HL-60 (cell line): ENCODE data around the gene DPEP1.

Experiments used
- DNase-seq, 2 experiments: peaks; one replicate each; pipeline ENCODE4 v3.0.0-alpha.2; 2010 to 2020; ENCODE audit warnings: low read depth in 1 of 2, low spot score in 1 of 2
- H3K27ac ChIP-seq: fragments of 250-450 bp; sonication (Bioruptor Pico); replicated peaks from 2 replicates; pipeline ENCODE4 v1.5.1; 2020; ENCODE audit warnings: mild to moderate bottlenecking, moderate library complexity
- H3K27me3 ChIP-seq: fragments of 250-450 bp; sonication (Bioruptor Pico); 2 replicates; pipeline ENCODE4 v1.5.1; 2021; ENCODE audit warnings: mild to moderate bottlenecking, moderate library complexity; ENCODE audit not compliant: insufficient read depth, poor library complexity, severe bottlenecking
- H3K4me3 ChIP-seq: replicated peaks from 2 replicates; pipeline ENCODE4 v1.5.1; 2011; ENCODE audit warnings: mild to moderate bottlenecking, control low read depth, low read length; ENCODE audit not compliant: insufficient read depth
- GABPA ChIP-seq: IDR thresholded peaks from 2 replicates; pipeline ENCODE4 v1.6.1; 2012; ENCODE audit warnings: low read depth
- POLR2AphosphoS5 ChIP-seq: IDR thresholded peaks from 2 replicates; pipeline ENCODE4 v1.6.1; 2012; ENCODE audit warnings: low read depth
- SPI1 ChIP-seq: IDR thresholded peaks from 2 replicates; pipeline ENCODE4 v1.6.1; 2012; ENCODE audit warnings: low read depth, mild to moderate bottlenecking, borderline replicate concordance
- TF ChIP-seq, protein P1 (sequence below): IDR thresholded peaks from 2 replicates; pipeline ENCODE4 v1.6.1; 2012; ENCODE audit warnings: low read depth; ENCODE audit not compliant: insufficient replicate concordance
- TF ChIP-seq, protein P2 (sequence below): IDR thresholded peaks from one replicate; pipeline ENCODE4 v1.5.1; 2011; ENCODE audit warnings: low read length, control low read depth, inconsistent platforms; ENCODE audit not compliant: insufficient read depth

DPEP1 gene

DNA sequence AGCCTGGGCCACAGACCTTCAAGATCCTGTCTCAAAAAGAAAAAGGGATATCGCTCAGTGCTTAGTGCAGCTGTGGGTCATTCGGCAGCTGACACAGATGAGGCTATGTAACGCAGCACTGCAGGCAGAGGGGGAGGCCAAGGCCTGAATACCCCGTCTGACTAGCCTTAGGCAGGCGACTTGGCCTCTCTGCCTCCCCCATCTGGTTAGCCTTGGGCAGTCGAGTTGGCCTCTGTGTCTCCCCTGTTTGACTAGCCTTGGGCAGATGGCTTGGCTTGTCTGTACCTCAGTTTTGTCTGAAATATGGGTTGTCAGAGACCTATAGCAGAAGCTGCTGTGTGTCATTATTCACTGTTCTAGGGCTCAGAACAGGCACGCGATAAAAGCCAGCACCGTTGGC, 54.2 kb downstream of the DPEP1 start:
- no peak for DNase-seq
- no peak overlapping the region for H3K4me3 ChIP-seq
- TF ChIP-seq, protein P1, sequence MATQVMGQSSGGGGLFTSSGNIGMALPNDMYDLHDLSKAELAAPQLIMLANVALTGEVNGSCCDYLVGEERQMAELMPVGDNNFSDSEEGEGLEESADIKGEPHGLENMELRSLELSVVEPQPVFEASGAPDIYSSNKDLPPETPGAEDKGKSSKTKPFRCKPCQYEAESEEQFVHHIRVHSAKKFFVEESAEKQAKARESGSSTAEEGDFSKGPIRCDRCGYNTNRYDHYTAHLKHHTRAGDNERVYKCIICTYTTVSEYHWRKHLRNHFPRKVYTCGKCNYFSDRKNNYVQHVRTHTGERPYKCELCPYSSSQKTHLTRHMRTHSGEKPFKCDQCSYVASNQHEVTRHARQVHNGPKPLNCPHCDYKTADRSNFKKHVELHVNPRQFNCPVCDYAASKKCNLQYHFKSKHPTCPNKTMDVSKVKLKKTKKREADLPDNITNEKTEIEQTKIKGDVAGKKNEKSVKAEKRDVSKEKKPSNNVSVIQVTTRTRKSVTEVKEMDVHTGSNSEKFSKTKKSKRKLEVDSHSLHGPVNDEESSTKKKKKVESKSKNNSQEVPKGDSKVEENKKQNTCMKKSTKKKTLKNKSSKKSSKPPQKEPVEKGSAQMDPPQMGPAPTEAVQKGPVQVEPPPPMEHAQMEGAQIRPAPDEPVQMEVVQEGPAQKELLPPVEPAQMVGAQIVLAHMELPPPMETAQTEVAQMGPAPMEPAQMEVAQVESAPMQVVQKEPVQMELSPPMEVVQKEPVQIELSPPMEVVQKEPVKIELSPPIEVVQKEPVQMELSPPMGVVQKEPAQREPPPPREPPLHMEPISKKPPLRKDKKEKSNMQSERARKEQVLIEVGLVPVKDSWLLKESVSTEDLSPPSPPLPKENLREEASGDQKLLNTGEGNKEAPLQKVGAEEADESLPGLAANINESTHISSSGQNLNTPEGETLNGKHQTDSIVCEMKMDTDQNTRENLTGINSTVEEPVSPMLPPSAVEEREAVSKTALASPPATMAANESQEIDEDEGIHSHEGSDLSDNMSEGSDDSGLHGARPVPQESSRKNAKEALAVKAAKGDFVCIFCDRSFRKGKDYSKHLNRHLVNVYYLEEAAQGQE = no peak
- no peak for TF ChIP-seq SPI1
- no peak overlapping the region for H3K27ac ChIP-seq
- H3K27me3 ChIP-seq = no peaks in the 10 kb centered on the region

DNA sequence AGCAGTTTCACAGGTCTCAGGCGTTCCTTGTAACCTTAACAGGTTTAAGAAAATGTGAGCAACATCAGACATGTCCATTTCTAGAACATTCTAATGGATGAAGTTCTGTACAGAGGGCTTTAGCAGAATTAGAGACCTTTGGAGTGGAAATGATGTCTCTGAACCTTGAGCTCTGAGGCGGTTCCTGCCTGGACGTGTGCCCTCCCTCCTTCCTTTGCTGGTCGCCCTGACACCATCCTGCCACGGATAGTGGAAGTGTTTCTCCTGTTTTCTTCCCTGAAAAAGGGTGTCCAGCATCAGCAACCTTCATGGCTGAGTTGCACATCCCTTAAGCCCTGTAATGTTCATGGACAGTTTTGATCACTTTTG, 55.3 kb downstream of the DPEP1 start:
- DNase-seq = no peak
- TF ChIP-seq GABPA (no peak), SPI1 (no peak)
- TF ChIP-seq, protein P1 = no peak
- TF ChIP-seq, protein P2, sequence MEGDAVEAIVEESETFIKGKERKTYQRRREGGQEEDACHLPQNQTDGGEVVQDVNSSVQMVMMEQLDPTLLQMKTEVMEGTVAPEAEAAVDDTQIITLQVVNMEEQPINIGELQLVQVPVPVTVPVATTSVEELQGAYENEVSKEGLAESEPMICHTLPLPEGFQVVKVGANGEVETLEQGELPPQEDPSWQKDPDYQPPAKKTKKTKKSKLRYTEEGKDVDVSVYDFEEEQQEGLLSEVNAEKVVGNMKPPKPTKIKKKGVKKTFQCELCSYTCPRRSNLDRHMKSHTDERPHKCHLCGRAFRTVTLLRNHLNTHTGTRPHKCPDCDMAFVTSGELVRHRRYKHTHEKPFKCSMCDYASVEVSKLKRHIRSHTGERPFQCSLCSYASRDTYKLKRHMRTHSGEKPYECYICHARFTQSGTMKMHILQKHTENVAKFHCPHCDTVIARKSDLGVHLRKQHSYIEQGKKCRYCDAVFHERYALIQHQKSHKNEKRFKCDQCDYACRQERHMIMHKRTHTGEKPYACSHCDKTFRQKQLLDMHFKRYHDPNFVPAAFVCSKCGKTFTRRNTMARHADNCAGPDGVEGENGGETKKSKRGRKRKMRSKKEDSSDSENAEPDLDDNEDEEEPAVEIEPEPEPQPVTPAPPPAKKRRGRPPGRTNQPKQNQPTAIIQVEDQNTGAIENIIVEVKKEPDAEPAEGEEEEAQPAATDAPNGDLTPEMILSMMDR = no peak
- no peaks in the 10 kb centered on the region for H3K27me3 ChIP-seq
- H3K4me3 ChIP-seq = no peak overlapping the region
- H3K27ac ChIP-seq = no peak overlapping the region

DNA sequence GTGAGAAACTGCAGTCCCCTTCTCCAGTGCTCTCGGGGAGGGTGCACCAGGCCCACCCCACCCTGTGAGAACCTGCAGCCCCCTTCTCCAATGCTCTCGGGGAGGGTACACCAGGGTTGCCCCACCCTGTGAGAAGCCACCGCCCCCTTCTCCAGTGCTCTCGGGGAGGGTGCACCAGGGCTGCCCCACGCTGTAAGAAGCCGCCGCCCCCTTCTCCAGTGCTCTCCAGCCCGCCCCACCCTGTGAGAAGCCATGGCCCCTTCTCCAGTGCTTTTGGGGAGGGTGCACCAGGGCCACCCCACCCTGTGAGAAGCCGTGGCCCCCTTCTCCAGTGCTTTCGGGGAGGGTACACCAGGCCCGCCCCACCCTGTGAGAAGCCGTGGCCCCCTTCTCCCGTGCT, 56.3 kb downstream of the DPEP1 start:
- no peak for TF ChIP-seq POLR2AphosphoS5
- TF ChIP-seq SPI1 = no peak
- no peak for TF ChIP-seq GABPA
- TF ChIP-seq, protein P1 = no peak
- TF ChIP-seq, protein P2 = no peak
- Histone ChIP-seq H3K27ac (no peak overlapping the region), H3K27me3 (no peaks in the 10 kb centered on the region), H3K4me3 (no peak overlapping the region)
- DNase-seq = no peak
